ENCODE measurements around the gene PRMT5.
"Not testable (repeated sequence)": the region's sequence is repeated elsewhere in the genome, so short reads cannot be mapped to it uniquely, and the experiment has no call there.

The PRMT5 gene

DNA sequence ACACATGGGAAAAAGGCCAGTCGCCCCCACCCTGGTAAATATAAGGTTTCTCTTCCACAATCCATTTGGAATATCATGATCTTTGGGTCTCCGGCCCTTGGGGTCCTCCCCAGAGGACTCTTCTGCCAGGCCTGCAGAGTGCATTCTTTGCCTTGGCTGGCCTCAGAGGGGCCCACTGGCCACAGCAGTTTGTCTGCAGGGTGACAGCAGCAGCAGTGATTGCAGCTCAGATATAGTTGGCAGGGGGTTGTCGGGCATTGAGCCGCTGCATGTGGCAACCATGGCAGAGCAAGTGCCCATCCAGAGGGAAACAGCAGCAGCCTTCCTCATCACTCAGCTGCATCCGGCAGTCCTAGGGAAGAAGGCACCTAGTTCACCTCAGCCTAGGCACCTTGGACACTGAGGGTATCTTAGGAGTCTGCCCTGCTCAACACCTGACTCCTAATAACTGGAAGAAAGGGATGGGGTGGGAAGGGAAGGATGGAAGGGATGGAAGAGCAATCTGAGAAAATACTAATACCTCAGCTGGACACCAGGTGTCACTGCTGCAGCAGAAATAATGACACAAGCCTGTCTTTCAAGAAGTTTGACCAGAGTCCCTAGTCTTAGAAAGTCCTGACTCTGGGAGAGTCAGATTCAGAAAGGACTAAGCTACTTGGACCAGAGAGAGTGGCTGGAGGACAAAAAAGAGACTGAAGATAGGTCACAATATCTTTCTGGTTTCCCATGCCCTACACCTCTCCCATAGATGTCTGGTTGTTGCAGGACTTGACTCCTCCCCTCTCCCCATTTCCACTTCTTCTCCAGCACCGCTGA, 44.2 kb upstream of the PRMT5 start:
- TF ChIP-seq, protein P1, sequence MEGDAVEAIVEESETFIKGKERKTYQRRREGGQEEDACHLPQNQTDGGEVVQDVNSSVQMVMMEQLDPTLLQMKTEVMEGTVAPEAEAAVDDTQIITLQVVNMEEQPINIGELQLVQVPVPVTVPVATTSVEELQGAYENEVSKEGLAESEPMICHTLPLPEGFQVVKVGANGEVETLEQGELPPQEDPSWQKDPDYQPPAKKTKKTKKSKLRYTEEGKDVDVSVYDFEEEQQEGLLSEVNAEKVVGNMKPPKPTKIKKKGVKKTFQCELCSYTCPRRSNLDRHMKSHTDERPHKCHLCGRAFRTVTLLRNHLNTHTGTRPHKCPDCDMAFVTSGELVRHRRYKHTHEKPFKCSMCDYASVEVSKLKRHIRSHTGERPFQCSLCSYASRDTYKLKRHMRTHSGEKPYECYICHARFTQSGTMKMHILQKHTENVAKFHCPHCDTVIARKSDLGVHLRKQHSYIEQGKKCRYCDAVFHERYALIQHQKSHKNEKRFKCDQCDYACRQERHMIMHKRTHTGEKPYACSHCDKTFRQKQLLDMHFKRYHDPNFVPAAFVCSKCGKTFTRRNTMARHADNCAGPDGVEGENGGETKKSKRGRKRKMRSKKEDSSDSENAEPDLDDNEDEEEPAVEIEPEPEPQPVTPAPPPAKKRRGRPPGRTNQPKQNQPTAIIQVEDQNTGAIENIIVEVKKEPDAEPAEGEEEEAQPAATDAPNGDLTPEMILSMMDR (IDR thresholded peaks at IDR 0.05; ENCODE audit: low read depth, low read length) = peak; percentile 70
- DNase-seq (ENCODE audit: low read depth in 2 of 2) = peak; percentile 79 to 81
- no peak overlapping the region for H3K4me3 ChIP-seq (replicated peaks in 1 of 2; ENCODE audit: low read depth in 2 of 2, low read length in 2 of 2)

DNA sequence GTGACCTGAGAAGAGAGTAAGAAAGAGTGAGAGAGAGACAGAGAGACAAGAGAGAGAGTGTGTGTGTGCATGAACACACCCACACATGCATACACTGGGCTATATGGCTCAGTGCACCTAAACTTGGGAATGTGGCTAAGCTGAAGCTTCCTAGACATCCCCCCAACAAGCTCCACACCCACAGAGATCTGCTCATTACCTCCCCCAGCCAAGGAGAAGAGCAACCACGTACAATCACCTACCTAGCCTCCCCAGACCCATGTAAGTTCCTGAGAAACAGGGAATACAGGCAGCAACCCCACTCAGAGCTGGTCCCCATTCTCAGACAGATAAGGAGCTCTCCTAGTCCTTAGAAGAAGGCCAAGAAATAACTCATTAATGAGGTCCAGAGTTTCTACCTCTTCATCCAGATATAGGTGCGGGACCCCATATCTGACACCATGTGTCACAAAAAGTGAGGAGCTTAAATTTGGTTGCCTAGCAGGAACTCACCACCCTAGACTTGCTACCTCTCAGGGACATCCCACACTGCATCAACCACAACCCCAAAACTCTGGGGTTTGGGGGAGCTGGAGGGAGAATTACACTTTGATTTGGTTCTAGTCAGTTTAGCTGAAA, 43.2 kb upstream of the PRMT5 start:
- TF ChIP-seq, protein P1 (IDR thresholded peaks at IDR 0.05; ENCODE audit: low read depth, low read length) = no peak
- no peak overlapping the region for H3K4me3 ChIP-seq (replicated peaks in 1 of 2; ENCODE audit: low read depth in 2 of 2, low read length in 2 of 2)
- DNase-seq (ENCODE audit: low read depth in 2 of 2) = no peak

DNA sequence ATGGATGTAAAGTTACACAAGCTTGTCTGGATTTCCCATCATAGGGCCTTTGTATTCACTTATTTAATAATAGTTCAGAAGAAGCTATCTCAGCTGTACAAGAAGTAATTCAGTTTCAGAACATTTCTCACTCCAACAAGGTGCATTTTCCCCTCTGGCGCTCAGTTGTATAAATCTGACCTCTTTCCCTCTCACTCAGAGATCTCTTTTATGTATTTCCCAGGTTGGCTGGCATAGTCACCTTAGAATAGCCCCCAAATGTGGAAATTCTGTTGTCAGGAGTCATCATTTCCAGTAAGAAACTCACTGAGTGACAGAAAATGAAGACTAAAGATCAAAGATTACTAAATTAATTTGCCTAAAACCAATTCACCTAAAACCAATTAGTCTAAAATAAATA, 42.0 kb upstream of the PRMT5 start:
- DNase-seq (ENCODE audit: low read depth in 2 of 2) = no peak
- TF ChIP-seq, protein P1 (IDR thresholded peaks at IDR 0.05; ENCODE audit: low read depth, low read length) = no peak
- H3K4me3 ChIP-seq (replicated peaks in 1 of 2; ENCODE audit: low read depth in 2 of 2, low read length in 2 of 2) = no peak overlapping the region

DNA sequence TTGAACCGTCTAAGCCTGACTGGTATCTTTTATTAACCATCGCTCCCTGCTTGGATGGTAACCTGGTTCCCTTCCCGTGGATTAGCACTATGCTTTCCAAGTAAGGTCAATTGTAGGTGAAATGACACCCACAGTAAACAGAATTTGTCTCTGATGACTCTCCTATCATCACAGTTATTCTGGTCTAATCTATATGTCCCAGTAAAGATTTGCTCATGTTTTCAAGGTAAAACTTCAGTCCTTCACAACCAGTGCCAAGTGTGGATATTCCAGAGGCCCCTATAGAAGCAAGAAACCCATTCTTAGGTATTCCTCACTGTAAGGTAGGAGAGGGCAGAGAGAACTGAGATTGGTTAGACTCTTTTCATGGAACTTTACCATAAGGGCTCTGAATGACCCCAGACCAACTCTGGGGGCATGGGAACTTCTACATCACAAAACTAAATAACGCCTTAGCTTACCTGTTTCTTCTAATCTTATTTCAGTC, 37.6 kb upstream of the PRMT5 start:
- TF ChIP-seq, protein P1 (IDR thresholded peaks at IDR 0.05; ENCODE audit: low read depth, low read length) = no peak
- no peak overlapping the region for H3K4me3 ChIP-seq (replicated peaks in 1 of 2; ENCODE audit: low read depth in 2 of 2, low read length in 2 of 2)
- DNase-seq (ENCODE audit: low read depth in 2 of 2) = no peak

DNA sequence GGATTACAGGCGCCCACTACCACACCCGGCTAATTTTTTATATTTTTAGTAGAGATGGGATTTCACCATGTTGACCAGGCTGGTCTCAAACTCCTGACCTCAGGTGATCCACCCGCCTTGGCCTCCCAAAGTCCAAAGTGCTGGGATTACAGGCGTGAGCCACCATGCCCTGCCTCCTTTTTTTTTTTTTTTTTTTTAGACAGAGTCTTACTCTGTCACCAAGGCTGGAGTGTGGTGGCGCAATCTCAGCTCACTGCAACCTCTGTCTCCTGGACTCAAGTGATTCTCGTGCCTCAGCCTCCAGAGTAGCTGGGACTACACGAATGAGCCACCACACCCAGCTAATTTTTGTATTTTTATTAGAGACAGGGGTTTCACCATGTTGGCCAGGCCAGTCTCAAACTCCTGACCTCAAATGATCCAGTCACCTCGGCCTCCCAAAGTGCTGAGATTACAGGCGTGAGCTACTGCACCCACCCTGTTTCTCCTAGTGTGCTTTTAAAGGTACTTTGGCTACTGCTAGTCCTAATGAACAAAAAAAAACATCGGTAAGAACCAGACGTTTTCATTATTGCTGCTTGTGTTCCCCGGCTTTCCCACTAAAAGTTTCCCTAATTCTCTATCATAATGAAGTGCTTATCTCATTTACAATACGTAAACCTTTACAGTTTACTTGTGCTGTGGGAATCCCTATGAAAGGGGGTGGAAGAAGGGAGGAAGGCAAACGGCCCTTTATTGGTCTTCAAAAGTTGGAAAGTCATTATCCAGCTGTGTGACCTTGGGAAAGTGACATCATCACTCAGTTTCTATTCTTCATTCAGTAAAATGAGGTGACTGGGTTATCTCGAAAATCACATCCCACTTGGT, 37.0 kb upstream of the PRMT5 start:
- not testable (repeated sequence) for H3K4me3 ChIP-seq (replicated peaks in 1 of 2; ENCODE audit: low read depth in 2 of 2, low read length in 2 of 2); DNase-seq (ENCODE audit: low read depth in 2 of 2)

DNA sequence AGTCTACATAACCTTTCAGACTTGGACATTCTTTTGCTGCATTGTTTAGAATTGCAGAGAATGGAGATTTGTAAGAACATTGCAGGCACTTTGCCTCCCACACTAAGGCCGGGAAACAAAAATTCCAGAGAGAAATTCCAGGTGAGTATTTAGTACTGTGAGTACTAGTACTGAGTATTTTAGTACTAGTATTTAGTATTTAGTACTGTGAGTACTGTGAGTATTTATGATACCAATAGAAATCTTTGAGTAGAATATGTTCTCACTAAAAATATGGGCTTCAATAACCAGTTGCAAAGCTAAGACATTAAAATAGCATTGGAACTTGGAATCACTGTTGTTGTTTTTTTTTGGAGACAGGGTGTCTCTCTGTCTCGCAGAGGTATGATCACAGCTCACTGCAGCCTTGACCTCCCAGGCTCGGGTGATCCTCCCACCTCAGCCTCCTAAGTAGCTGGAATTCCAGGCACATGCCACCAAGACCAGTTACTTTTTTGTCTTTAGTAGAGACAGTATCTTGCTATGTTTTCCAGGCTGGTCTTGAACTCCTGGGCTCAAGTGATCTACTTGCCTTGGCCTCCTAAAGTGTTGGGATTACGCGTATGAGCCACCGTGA, 33.0 kb upstream of the PRMT5 start:
- TF ChIP-seq, protein P1 (IDR thresholded peaks at IDR 0.05; ENCODE audit: low read depth, low read length) = no peak
- no peak for DNase-seq (ENCODE audit: low read depth in 2 of 2)
- no peak overlapping the region for H3K4me3 ChIP-seq (replicated peaks in 1 of 2; ENCODE audit: low read depth in 2 of 2, low read length in 2 of 2)

All from cardiac fibroblast (primary cell).